ENCODE results near the gene CYFIP2.

Gene CYFIP2

DNA sequence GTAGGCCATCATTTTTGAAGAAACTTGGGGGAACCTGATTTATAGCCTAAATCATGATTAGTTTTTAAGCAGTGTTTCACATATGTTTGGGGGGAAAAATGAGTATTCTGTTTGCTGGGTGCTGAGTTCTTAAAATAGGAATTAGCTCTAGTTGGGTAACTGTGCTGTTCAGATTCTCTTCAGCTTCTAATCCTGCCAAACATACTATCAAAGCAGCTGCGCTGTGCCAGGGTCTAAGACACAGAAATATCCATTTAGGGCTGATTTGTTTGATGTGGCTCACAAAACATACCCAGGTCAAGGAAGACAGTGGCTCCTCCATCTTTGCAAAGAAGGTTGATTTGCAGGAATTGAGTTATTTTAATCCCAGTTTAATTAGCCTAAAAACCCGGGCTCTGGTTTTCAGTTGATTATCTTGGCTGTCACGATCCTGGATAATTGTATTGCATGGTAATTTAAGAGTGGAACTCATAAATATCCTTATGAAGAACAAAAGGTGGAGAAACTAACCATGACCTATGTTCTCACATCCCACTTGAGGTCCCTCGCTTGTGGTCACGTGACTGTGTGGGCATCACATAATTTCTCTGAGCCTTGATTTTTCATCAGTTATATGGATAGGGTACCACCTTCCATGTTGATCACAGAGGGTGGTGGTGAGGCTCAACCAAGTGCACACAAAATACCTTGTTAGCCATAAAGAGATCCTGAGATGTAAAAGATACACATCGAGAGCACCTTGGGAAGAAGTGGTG lies 18.7 kb downstream of the CYFIP2 start:
- H3K4me1 Mint-ChIP-seq (ENCODE audit: low read depth in 2 of 2): peaks cover 42 to 65% of the 10 kb centered on the region in 2 donors

DNA sequence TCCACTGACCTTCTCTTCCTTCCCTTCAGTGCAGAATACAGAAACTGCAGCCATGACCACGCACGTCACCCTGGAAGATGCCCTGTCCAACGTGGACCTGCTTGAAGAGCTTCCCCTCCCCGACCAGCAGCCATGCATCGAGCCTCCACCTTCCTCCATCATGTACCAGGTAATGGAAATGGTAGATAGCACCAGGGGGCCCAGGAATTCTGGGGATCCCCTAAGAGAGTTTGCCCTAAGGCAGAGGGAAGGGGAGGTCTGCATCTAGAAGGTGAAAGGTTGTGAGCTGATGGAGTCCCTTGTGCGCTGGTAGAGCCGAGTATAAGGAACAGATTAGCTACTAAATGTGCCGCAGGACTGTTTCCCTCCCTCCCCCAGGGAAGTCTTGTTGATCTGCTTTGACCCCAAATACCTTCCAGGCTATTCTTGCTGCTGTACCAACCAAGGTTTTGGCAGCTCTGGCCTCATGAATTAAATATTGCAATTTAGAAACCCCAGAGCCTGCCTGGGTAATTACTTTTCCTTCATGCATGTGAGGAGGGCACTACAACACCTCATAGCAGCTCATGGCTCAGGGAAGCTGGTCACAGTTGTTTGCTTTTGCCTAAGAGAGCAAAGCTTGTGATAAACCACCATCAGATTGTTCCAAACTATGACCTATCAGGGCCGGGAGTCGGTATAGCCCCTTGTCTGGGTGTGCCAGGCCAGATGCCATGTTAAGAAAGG lies 19.6 kb downstream of the CYFIP2 start:
- H3K4me1 Mint-ChIP-seq (ENCODE audit: low read depth in 2 of 2): peaks cover 44 to 66% of the 10 kb centered on the region in 2 donors
- peak overlapping the region; percentile 32 to 76 for H3K27ac Mint-ChIP-seq
- no peak for DNase-seq
- peaks cover 40% of the 10 kb centered on the region for H3K36me3 Mint-ChIP-seq (ENCODE audit: insufficient read depth)
- no peaks in the 10 kb centered on the region for H3K9me3 Mint-ChIP-seq
- no peaks in the 10 kb centered on the region for H3K27me3 Mint-ChIP-seq
- H3K4me3 Mint-ChIP-seq: no peak overlapping the region
- ATAC-seq (replicated peaks): no peak

More for the DNA sequence above, 18.7 kb downstream of the CYFIP2 start:
- Mint-ChIP-seq H3K27me3 (no peaks in the 10 kb centered on the region), H3K9me3 (no peaks in the 10 kb centered on the region), H3K27ac (peak overlapping the region; percentile 36 to 76), H3K4me3 (peak overlapping the region in 1 of 2 donors; percentile 28), H3K36me3 (ENCODE audit: insufficient read depth) (peaks cover 45% of the 10 kb centered on the region)
- ATAC-seq (replicated peaks) (no peak), DNase-seq (no peak)

DNA sequence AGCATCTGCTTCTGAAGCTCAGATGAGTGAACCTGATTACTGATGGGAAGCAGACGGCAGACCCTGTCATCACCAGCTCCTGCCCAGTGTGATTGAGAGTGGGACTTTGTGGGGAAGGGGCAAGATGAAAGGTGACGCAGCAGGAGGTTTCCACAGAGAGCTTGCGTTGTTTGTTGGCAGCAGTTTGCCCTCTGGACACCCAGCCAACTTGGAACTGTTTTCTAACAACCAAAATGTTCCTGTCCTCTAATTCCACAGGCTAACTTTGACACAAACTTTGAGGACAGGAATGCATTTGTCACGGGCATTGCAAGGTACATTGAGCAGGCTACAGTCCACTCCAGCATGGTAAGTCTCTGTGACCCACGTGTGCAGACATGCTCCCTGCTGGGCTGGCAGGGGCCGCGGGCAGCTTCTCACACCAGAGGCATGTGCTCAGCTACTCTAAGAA lies 20.9 kb downstream of the CYFIP2 start:
- Mint-ChIP-seq H3K4me1 (ENCODE audit: low read depth in 2 of 2) (peaks cover 39 to 64% of the 10 kb centered on the region in 2 donors), H3K9me3 (no peaks in the 10 kb centered on the region), H3K27me3 (no peaks in the 10 kb centered on the region), H3K36me3 (ENCODE audit: insufficient read depth) (peaks cover 47% of the 10 kb centered on the region), H3K27ac (peak overlapping the region in 1 of 2 donors; percentile 23), H3K4me3 (no peak overlapping the region)
- ATAC-seq (replicated peaks): no peak
- no peak for DNase-seq

DNA sequence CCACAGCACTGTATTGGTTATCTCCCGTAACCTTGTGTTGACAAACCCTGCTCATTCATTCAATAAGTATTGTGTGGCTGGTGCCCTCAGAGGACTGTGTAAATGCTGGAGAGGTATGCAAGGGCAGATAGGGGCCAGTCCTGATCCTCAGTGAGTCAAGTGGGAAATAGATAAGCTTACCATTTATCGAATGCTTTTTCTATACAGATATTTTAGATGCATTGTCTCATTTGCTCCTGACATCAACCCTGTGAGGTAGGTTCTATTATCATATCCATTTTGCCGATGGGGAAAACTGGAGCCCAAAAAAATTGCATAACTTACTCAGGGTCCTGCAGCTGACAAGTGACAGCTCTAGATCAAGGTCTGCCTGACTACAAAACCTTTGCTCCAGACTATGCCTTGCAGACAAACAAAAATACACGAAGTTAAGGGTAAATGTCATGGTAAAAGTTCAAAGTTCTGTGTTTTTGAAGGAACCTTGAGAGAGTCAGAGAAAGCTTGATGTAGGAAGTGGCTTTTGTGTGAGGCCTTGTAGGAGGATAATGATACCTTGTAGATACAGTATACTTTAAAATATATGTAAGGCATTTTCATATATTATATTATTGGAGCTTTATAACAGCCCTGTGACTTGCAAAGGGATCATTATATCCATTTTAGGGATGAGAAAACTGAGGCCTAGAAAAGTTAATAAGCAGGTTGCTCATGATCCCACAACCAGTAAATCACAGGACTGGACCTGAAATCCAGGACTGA lies 22.7 kb downstream of the CYFIP2 start:
- DNase-seq (no peak), ATAC-seq (replicated peaks) (no peak)
- H3K4me1 Mint-ChIP-seq (ENCODE audit: low read depth in 2 of 2): peaks cover 21 to 58% of the 10 kb centered on the region in 2 donors
- peak overlapping the region in 1 of 2 donors; percentile 81 for H3K27ac Mint-ChIP-seq
- H3K36me3 Mint-ChIP-seq (ENCODE audit: insufficient read depth): peaks cover 61% of the 10 kb centered on the region
- H3K4me3 Mint-ChIP-seq: no peak overlapping the region
- no peaks in the 10 kb centered on the region for H3K9me3 Mint-ChIP-seq
- H3K27me3 Mint-ChIP-seq: no peaks in the 10 kb centered on the region

DNA sequence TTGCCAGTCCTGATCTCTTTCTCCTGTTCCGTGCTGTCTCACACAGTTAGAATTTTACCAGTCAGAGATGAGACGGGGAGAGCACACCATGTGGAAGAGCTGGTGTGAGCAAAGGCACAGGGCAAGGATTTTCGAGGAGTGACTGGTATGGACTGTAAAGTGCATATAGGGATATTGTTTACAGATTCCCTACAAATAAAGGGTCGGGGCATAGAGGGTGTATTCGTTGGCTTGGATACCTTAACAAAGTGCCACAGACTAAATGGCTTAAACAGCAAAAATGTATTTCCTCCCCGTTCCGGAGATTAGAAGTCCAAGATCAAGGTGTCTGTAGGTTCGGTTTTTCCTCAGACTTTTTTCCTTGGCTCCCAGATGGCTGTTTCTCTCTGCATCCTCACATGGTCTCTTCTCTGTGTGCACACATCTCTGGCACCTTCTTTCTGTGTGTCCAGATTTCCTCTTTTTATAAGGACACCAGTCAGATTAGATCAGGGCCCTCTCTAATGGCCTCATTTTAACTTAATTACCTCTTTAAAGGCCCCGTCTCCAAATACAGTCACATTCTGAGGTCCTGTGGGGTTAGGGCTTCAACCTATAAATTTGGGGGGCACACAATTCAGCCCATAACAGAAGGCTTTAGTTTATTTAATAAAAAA lies 23.4 kb downstream of the CYFIP2 start:
- H3K27ac Mint-ChIP-seq: peak overlapping the region; percentile 86 to 88
- ATAC-seq (replicated peaks) (no peak), DNase-seq (no peak)
- H3K9me3 Mint-ChIP-seq: no peaks in the 10 kb centered on the region
- H3K4me1 Mint-ChIP-seq (ENCODE audit: low read depth in 2 of 2): peaks cover 18 to 54% of the 10 kb centered on the region in 2 donors
- no peaks in the 10 kb centered on the region for H3K27me3 Mint-ChIP-seq
- H3K36me3 Mint-ChIP-seq (ENCODE audit: insufficient read depth): peaks cover 67% of the 10 kb centered on the region
- no peak overlapping the region for H3K4me3 Mint-ChIP-seq

DNA sequence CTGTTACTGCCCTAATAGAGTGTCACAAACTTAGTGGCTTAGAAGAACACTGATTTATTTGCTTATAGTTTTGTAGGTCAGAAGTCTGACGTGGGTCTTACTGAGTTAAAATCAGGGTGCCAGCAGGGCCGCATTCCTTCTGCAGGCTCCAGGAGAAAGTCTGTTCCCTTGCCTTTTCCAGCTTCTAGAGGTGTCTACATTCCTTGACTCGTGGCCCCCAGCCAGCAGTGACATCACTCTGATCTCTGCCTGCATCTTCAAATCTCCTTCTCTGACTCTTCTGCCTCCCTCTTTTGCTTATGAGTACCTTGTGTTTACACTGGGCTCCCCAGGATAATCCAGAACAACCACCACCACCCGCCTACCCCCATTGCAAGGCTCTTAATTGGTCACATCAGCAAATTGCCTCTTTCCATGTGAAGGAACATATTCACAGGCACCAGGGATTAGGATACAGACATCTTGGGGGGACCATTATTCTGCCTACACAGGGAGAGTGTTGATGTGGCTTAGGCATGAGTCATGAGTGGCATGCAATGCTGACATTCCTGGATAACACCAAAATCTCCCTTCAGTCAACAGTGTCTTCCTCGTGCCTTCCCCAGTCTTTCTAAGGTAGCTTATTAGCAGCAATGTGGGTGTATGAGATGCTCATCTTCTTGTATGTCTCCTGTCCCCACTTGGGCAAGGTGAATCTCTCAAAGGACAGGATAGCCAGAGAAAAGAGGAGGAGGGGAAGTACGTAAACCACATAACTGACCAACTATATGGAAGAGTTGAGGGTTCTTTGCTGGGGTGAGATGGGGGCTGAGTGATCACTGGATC lies 24.4 kb downstream of the CYFIP2 start:
- no peaks in the 10 kb centered on the region for H3K9me3 Mint-ChIP-seq
- H3K27ac Mint-ChIP-seq: peak overlapping the region; percentile 86 to 88
- no peaks in the 10 kb centered on the region for H3K27me3 Mint-ChIP-seq
- H3K4me1 Mint-ChIP-seq (ENCODE audit: low read depth in 2 of 2): peaks cover 19 to 54% of the 10 kb centered on the region in 2 donors
- H3K4me3 Mint-ChIP-seq: no peak overlapping the region
- no peak for ATAC-seq (replicated peaks)
- H3K36me3 Mint-ChIP-seq (ENCODE audit: insufficient read depth): peaks cover 71% of the 10 kb centered on the region
- no peak for DNase-seq

DNA sequence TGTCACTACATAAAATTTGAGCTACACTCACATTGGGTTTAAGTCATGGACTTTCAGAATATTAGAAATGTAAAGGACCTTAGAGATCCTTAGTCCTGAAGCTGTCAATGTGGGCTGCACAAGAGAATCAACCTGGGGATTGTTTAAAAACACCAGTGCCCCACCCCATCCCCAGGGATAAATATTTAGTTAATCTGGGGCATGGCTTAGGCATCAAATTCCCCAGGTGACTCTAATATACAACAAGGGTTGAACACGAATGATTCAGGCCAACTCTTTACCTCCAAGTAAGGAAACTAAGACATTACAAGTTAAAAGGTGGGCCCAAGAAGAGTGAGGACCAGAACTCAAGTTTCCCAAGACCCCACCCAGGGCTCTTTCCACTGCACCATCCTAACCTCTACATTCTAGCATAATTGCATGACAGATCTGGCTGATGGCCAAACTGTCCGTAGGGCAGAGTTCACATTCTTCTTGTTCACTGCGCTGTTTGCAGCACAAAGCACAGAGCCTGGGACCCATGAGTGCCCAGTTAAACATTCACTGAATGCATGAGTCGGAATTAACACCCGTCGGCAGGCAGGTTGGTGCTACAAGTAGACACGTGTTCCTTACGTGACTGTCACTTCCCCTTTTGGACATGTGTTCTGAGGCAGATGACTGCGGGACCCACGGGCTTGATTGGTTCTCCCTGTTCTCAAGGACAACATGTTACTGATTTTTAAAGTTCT lies 25.2 kb downstream of the CYFIP2 start:
- H3K4me3 Mint-ChIP-seq: no peak overlapping the region
- peaks cover 73% of the 10 kb centered on the region for H3K36me3 Mint-ChIP-seq (ENCODE audit: insufficient read depth)
- peak overlapping the region; percentile 86 to 88 for H3K27ac Mint-ChIP-seq
- no peaks in the 10 kb centered on the region for H3K27me3 Mint-ChIP-seq
- H3K9me3 Mint-ChIP-seq: no peaks in the 10 kb centered on the region
- DNase-seq (no peak), ATAC-seq (replicated peaks) (peak; percentile 60)
- H3K4me1 Mint-ChIP-seq (ENCODE audit: low read depth in 2 of 2): peaks cover 25 to 61% of the 10 kb centered on the region in 2 donors

DNA sequence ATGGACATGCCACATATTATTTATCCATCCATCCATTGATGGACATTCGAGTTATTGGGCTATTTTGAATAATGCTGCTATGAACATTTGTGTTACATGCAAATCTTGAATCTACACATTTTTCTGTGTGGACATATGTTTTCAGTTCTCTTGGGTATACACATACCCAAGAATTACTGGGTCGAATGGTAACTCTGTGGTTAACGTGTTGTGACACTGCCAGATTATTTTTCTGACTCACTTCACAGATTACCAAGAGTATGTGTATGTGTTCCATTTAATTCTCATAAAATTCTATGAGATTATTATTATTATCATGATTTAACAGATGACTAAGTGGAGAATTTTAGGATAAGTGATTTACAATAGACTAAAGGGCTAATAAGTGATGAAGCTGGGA lies 26.7 kb downstream of the CYFIP2 start:
- Mint-ChIP-seq H3K36me3 (ENCODE audit: insufficient read depth) (peaks cover 76% of the 10 kb centered on the region), H3K27me3 (no peaks in the 10 kb centered on the region)
- ATAC-seq (replicated peaks): peak; percentile 76

DNA sequence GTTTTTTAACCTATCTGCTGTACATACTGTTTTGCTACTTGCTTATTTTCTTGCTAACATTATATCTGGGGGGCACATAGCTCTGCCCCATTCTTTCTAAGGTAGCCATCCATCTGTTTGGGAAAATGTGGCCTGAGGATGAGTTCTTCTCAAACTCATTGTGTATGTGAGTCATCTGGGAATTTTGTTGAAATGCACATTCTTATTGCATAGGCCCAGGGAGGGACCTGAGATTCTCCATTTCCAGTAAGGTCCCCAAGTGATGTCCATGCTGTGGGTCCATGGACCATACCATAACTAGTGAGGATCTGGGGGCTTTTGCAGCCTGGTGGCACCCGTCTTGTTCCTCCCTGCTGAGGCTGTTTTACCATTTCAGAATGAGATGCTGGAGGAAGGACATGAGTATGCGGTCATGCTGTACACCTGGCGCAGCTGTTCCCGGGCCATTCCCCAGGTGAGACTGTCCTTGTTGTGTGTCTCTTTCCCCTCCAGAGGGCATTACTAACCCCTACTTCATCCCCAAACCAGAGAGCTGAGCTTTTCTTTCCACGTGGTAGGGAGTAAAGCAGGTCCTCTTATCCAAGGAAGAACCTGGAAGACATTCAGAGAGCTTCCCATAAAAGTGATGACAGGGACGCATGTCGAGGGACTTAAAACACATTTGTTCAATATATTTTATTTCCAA lies 28.6 kb downstream of the CYFIP2 start:
- no peaks in the 10 kb centered on the region for H3K27me3 Mint-ChIP-seq
- no peak overlapping the region for H3K4me3 Mint-ChIP-seq
- no peak for DNase-seq
- peaks cover 73% of the 10 kb centered on the region for H3K36me3 Mint-ChIP-seq (ENCODE audit: insufficient read depth)
- peak overlapping the region; percentile 87 to 95 for H3K27ac Mint-ChIP-seq
- H3K4me1 Mint-ChIP-seq (ENCODE audit: low read depth in 2 of 2): peaks cover 28 to 53% of the 10 kb centered on the region in 2 donors
- no peaks in the 10 kb centered on the region for H3K9me3 Mint-ChIP-seq
- no peak for ATAC-seq (replicated peaks)

More for the DNA sequence above, 26.7 kb downstream of the CYFIP2 start:
- Mint-ChIP-seq H3K27ac (peak overlapping the region; percentile 87 to 88), H3K4me1 (ENCODE audit: low read depth in 2 of 2) (peaks cover 29 to 67% of the 10 kb centered on the region in 2 donors), H3K4me3 (peak overlapping the region in 1 of 2 donors; percentile 37), H3K9me3 (no peaks in the 10 kb centered on the region)
- no peak for DNase-seq

DNA sequence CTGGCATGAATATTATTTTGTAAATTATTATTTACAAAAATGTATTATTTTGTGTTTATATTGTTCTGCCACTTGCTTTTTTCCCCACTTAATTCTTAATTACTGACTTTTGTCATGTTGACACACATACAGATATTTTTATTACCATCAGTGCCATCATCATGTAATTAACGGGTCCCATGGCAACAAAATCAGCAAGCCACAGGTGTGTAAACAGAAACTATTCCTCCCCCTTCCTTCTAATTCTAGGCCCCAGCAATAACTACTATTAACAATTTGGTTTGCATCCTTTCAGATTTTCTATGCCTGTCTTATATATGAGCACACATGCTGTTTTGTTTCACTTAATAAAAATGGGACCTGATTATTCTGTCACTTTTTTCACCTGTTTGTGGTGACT lies 29.3 kb downstream of the CYFIP2 start:
- Mint-ChIP-seq H3K9me3 (no peaks in the 10 kb centered on the region), H3K4me3 (no peak overlapping the region), H3K4me1 (ENCODE audit: low read depth in 2 of 2) (peaks cover 22 to 50% of the 10 kb centered on the region in 2 donors), H3K36me3 (ENCODE audit: insufficient read depth) (peaks cover 76% of the 10 kb centered on the region), H3K27me3 (no peaks in the 10 kb centered on the region), H3K27ac (peak overlapping the region; percentile 87 to 95)
- ATAC-seq (replicated peaks) (peak; percentile 59), DNase-seq (no peak)

DNA sequence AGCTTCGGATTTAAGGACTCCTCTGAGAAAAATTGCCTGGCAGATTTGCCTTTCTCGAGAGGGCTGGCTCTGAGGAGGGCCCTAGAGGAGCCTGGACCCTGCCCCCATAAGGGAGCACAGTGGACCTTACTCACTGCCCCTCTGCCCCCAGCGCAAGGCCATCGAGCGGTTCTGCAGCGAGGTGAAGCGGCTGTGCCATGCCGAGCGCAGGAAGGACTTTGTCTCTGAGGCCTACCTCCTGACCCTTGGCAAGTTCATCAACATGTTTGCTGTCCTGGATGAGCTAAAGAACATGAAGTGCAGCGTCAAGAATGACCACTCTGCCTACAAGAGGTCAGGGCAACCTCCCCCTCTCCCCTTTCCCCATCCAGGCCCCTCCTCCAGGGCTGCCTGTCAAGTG lies 34.6 kb downstream of the CYFIP2 start:
- H3K36me3 Mint-ChIP-seq (ENCODE audit: insufficient read depth): peaks cover 69% of the 10 kb centered on the region
- ATAC-seq (replicated peaks) (no peak), DNase-seq (no peak)
- H3K9me3 Mint-ChIP-seq: no peaks in the 10 kb centered on the region
- peaks cover 24 to 32% of the 10 kb centered on the region in 2 donors for H3K4me1 Mint-ChIP-seq (ENCODE audit: low read depth in 2 of 2)
- peak overlapping the region; percentile 9 to 79 for H3K27ac Mint-ChIP-seq
- H3K4me3 Mint-ChIP-seq: no peak overlapping the region
- H3K27me3 Mint-ChIP-seq: no peaks in the 10 kb centered on the region
